Central memory CD8-positive, alpha-beta T cell (primary cell): ENCODE data around the gene XPO6.

Experiments
- ATAC-seq: fragments of 150-1000 bp; cut with Tn5 transposase; replicated peaks from 2 replicates; pipeline ENCODE4 v1.10.0; 2022; ENCODE audit warnings: mild to moderate bottlenecking, moderate FRiP score, moderate number of reproducible peaks; ENCODE audit not compliant: poor library complexity, severe bottlenecking; ENCODE audit errors: extremely low read depth
- DNase-seq, 2 donors: peaks; one replicate each; pipeline ENCODE4 v3.0.0; 2021; ENCODE audit warnings: low spot score in 2 of 2
- H3K27ac Mint-ChIP-seq: one replicate; pipeline ENCODE4 v1.8.0; 2022; ENCODE audit warnings: low read depth, mild to moderate bottlenecking, moderate library complexity, mixed read lengths
- H3K27me3 Mint-ChIP-seq: one replicate; pipeline ENCODE4 v1.8.0; 2022; ENCODE audit warnings: mixed read lengths
- H3K36me3 Mint-ChIP-seq: one replicate; pipeline ENCODE4 v1.8.0; 2022; ENCODE audit warnings: mild to moderate bottlenecking, moderate library complexity, mixed read lengths; ENCODE audit not compliant: insufficient read depth
- H3K4me1 Mint-ChIP-seq: one replicate; pipeline ENCODE4 v1.8.0; 2022; ENCODE audit warnings: mixed read lengths
- H3K4me3 Mint-ChIP-seq: one replicate; pipeline ENCODE4 v1.8.0; 2022; ENCODE audit warnings: mild to moderate bottlenecking, moderate library complexity, mixed read lengths
- H3K9me3 Mint-ChIP-seq: one replicate; pipeline ENCODE4 v1.8.0; 2022; ENCODE audit warnings: mixed read lengths

The XPO6 gene

DNA sequence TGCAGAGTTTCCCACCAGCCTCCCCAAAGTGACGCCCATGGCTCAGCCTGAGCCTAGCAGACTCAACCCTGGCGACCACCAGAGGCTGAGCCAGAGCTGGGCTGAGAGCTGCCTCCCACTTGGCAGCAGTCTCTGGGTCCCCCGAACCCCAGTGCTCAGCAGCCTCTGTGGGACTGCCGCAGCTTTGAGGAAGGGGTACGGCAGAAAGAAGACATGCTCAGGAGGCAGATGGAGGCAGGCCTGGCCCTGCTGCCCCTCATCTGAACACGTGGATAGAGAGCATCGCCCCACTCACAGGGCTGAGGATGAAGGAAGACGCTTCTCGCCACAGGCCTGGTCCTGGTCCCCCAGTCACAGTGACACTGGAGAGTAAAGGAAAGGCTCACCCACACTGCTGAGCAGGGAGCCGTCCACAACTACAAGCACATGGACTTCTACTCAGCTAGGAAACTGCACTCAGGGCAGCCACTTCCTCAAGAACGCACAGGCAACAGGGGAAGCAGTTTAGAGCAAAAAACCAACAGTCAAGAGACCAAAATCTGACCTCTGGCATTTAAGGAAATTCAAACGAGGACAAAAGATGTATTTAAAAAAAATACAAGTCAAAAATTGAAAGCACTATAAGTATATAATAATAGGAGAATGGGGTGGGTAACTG, 103.0 kb downstream of the XPO6 start:
- peaks cover 76% of the 10 kb centered on the region for H3K36me3 Mint-ChIP-seq
- peaks cover 19% of the 10 kb centered on the region for H3K4me1 Mint-ChIP-seq
- no peak overlapping the region for H3K4me3 Mint-ChIP-seq
- DNase-seq: no peak
- no peak for ATAC-seq
- no peaks in the 10 kb centered on the region for H3K9me3 Mint-ChIP-seq
- H3K27ac Mint-ChIP-seq: peak overlapping the region; percentile 61
- no peaks in the 10 kb centered on the region for H3K27me3 Mint-ChIP-seq

DNA sequence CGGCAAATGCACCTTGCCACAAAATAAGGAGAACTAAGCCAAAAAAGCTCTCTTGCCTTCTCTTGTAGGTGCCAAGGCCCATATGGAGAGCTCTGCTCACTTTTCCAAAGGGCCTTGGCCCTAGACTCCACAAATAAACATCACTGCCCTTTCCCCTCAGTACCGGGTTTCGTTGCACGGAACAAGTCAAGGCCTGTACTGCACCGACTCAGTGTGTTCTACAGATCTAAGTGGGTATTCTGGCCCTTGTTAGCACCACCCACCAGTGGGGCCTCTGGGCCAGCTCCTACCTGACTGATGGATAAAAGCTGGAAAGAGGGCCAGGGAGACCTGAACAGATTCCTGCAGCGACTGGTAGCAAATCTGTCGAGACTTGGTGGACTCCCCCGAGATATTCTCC, 104.5 kb downstream of the XPO6 start:
- no peaks in the 10 kb centered on the region for H3K9me3 Mint-ChIP-seq
- ATAC-seq: no peak
- peaks cover 76% of the 10 kb centered on the region for H3K36me3 Mint-ChIP-seq
- peaks cover 14% of the 10 kb centered on the region for H3K4me1 Mint-ChIP-seq
- no peak for DNase-seq
- H3K27me3 Mint-ChIP-seq: no peaks in the 10 kb centered on the region
- H3K27ac Mint-ChIP-seq: no peak overlapping the region
- H3K4me3 Mint-ChIP-seq: no peak overlapping the region

DNA sequence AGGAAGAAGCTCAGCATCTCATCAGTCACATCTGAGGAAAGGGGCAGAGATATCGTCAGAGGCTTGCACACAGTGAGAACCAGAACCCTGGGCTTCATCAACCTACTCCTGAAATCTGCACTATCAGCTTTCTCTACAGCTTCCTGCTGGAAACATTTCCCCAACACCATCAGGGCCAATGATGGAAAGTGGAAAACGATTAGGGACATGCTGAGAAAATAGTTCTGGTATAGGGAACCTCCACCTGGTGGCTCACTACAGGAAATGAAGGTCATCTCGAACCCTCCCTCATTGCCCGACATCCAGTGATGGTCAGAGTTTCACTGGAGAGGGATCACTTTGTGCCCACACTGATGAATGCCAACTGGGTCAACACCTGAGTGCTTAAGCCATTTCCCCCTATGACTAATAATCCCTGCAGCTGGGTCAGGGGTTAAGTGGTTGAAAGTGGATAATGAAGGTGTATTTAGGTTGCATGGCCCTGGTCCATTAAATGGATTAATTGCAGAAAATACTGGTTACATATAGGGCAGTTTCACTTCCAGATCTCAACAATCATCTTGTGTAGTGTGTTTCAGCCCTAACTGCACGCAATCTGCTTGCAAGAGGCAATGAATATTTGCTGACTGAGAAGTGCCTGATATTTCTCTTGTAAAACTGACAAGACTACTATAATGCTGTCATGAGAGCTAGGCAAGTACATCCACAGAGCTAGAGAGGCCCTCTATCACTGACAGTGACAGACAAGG, 105.1 kb downstream of the XPO6 start:
- H3K4me3 Mint-ChIP-seq: no peak overlapping the region

DNA sequence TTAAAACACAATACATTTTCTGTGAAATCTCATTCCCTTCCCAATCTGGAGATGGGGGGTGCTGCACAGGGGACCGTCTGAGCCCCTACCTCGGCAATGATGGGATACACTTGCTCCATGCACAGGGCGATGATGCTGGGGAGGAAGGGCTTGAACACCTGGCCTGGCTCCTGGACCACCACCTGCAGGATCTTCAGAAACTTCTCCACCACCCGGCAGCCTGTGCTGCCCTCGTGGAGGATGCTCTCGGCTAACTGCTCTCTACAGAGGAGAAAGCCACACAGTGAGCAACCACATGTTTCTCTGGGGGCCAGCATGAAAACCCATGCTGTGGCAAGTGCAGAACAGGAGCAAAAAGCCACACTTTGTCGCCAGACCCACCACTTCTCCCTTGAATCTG, 105.8 kb downstream of the XPO6 start:
- DNase-seq (no peak), ATAC-seq (no peak)
- H3K36me3 Mint-ChIP-seq: peaks cover 78% of the 10 kb centered on the region
- no peaks in the 10 kb centered on the region for H3K27me3 Mint-ChIP-seq
- H3K27ac Mint-ChIP-seq: no peak overlapping the region
- H3K4me3 Mint-ChIP-seq: no peak overlapping the region
- peaks cover 14% of the 10 kb centered on the region for H3K4me1 Mint-ChIP-seq
- H3K9me3 Mint-ChIP-seq: no peaks in the 10 kb centered on the region

More for the DNA sequence above, 105.1 kb downstream of the XPO6 start:
- peaks cover 79% of the 10 kb centered on the region for H3K36me3 Mint-ChIP-seq
- no peak overlapping the region for H3K27ac Mint-ChIP-seq
- peaks cover 14% of the 10 kb centered on the region for H3K4me1 Mint-ChIP-seq
- DNase-seq (no peak), ATAC-seq (no peak)
- no peaks in the 10 kb centered on the region for H3K9me3 Mint-ChIP-seq
- no peaks in the 10 kb centered on the region for H3K27me3 Mint-ChIP-seq

DNA sequence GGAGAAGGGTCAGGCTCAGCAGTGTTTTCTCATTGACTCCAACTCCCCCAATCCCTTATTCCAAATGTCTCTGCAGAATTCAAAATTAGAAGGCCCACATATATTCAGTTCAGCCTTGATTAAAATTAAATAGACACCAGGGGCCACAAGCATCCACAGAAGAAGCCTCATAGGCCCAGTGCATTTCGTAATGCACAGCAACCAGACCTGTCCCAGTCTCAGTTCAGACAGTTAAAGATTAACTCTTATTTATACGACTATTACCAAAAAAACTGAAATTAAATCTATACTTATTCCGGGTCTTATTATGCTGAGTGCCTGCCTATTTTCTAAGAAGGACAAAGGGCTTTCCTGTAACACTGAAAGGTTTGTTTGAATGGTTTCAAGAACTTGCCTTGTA, 106.5 kb downstream of the XPO6 start:
- H3K4me1 Mint-ChIP-seq: peaks cover 12% of the 10 kb centered on the region
- no peak overlapping the region for H3K4me3 Mint-ChIP-seq
- no peak for DNase-seq
- peaks cover 74% of the 10 kb centered on the region for H3K36me3 Mint-ChIP-seq
- H3K9me3 Mint-ChIP-seq: no peaks in the 10 kb centered on the region
- no peaks in the 10 kb centered on the region for H3K27me3 Mint-ChIP-seq
- no peak overlapping the region for H3K27ac Mint-ChIP-seq
- no peak for ATAC-seq

DNA sequence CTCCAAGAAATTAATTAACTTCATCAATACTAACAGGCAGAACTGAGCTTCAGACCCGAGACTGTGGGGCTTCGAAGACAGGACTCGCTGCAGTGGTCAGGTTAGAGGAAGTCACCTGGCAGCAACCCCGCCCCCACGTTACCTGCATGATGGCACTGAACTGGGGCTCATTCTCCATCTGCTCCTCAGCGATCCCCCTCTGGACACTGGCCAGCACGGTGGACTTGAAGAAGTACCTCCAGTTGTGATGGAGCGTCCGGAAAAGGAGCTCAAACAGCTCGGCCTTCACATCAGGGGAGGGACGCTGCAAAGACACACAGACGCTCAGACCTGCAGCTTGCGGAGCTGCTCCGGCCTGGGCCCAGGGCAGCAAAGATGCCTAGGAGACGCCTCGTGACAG, 107.4 kb downstream of the XPO6 start:
- Mint-ChIP-seq H3K27ac (no peak overlapping the region), H3K4me3 (no peak overlapping the region), H3K4me1 (peaks cover 9% of the 10 kb centered on the region), H3K9me3 (no peaks in the 10 kb centered on the region), H3K27me3 (no peaks in the 10 kb centered on the region), H3K36me3 (peaks cover 71% of the 10 kb centered on the region)
- DNase-seq (no peak), ATAC-seq (no peak)

DNA sequence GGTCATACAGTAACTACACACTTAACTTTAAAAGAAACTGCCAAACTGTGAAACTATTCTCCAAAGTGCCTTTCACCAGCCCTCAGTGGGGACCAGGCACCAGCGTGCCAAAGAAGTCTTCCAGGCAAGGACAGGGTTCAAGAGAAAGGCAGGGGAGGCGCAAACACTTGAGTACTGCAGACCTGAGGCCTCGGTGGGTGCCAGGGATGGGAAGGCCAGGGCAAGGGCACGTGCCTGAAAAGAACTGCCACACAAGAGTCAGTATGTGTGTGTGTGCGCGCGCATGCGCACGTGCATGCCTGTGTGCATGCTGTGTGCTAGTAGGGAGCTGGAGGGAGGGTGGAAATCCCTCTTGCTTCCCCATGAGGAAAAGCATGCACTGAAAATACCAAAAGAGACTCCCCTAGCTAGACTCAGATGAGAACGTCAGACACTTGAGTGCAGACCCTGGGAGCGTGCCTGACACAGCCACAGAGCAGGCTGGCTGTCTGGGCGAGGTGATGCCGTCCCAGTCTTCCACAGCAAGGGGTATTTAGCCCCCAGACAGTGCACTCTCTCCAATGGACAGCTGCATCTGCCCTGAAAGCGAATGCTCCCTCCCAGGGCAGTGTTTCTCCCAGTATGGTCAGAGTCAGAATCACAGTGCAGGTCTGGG, 108.1 kb downstream of the XPO6 start:
- H3K4me3 Mint-ChIP-seq: no peak overlapping the region
- ATAC-seq: no peak
- no peaks in the 10 kb centered on the region for H3K9me3 Mint-ChIP-seq
- H3K36me3 Mint-ChIP-seq: peaks cover 70% of the 10 kb centered on the region
- peaks cover 5% of the 10 kb centered on the region for H3K4me1 Mint-ChIP-seq
- H3K27ac Mint-ChIP-seq: no peak overlapping the region
- no peak for DNase-seq
- no peaks in the 10 kb centered on the region for H3K27me3 Mint-ChIP-seq

DNA sequence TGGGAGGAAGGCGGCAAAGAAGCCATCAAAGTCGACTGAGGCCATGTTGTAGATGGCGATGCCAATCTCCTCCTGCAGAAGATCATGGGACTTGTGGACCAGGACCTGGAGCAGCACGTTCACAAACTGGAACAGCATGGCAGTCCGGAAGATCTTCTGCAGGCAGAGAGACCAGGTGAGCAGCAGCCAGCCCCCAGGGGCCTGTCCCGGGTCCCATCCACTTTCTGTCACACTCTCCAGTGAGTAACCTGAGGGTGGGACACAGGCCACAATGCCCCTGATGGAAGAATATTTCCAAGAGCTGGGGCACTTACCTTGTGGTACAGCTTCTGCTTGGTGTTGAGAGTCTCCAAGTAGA, 110.3 kb downstream of the XPO6 start:
- no peaks in the 10 kb centered on the region for H3K9me3 Mint-ChIP-seq
- no peak overlapping the region for H3K4me3 Mint-ChIP-seq
- ATAC-seq: no peak
- DNase-seq: no peak
- peaks cover 14% of the 10 kb centered on the region for H3K4me1 Mint-ChIP-seq
- no peak overlapping the region for H3K27ac Mint-ChIP-seq
- no peaks in the 10 kb centered on the region for H3K27me3 Mint-ChIP-seq
- peaks cover 63% of the 10 kb centered on the region for H3K36me3 Mint-ChIP-seq

DNA sequence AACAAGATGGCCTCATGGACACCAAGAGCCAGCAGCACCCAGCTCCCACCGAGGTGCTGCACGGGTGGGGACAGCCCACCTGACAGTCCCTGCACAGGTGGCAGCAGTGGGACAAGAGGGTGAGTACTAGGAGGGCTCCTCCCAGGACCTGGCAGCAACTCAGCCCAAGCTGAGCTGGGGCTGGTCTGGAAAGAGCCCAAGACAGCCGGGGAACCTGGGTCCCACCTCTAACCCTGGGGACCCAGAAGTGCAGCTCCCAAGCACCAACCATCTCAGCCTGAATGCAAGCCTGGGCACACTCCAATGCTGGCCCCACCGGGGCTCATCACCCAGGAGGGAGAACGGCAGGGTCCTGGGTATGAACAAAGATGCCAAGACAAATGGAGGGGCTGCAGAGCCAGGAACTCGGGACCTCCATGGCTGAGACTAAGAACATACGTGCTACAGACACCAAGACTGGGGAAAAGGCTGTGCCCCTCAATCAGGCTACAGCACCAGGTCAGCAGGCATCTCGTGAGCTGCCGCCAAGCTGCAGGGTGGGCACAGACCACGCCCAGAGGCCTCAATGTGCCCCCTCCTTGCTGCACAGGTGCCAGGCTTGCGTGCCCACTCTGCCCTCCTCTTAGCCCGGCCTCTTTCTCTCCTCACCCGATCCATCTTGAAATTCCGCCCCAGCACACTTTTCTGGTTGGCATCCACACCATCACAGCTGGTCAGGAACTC, 110.8 kb downstream of the XPO6 start:
- Mint-ChIP-seq H3K4me3 (no peak overlapping the region), H3K27me3 (no peaks in the 10 kb centered on the region), H3K4me1 (peaks cover 15% of the 10 kb centered on the region)

DNA sequence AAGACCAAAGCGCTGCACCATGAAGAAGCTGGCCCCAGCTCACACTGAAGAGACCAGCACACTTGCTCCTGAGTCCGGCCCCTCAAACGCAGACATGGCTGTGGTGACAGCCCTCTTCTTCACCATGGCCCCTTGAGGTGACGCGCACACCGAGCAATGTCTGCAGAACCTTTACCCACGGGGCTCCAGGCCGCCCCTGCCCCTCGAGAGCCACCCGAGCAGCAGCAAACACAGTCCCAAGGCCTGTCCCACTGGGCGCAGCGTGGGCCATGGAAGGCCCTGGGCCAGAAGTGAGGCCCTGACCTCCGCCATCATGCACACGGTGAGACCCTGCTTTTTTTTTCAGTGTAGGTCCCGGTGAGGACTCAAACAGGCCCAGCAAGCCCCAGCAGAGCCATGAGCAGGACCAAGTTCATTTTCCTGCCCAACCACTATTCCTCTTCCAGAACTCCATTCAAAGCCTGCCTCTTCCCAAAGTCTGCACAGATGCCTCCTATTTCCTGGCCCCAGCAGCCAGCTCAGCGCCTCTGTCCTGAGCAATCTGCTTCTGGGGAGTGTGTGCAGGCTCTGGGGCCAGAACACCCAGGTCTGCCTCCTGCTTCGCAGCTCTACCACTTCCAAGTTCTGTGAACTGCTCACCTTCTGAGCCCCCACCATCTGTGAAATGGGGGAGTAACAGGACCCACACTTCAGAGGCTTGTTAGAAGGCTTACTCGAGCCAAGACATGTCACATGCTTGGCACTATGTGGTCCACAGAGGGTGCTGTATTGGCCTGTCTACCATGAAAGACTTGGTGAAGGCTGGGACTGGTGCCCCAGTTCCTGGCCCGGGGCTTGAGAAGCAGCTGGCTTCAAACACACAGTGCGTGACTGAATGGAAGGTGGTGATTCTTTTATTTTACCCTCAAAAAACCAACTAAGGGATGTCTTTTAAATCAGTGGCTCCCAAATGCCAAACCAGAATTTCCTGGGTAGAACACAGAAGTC, 112.5 kb downstream of the XPO6 start:
- Mint-ChIP-seq H3K27ac (no peak overlapping the region), H3K4me1 (peaks cover 15% of the 10 kb centered on the region), H3K9me3 (no peaks in the 10 kb centered on the region), H3K27me3 (no peaks in the 10 kb centered on the region), H3K36me3 (peaks cover 58% of the 10 kb centered on the region), H3K4me3 (no peak overlapping the region)
- no peak for ATAC-seq
- no peak for DNase-seq

More for the DNA sequence above, 110.8 kb downstream of the XPO6 start:
- Mint-ChIP-seq H3K27ac (peak overlapping the region; percentile 70), H3K36me3 (peaks cover 63% of the 10 kb centered on the region), H3K9me3 (no peaks in the 10 kb centered on the region)
- no peak for ATAC-seq
- DNase-seq: no peak

DNA sequence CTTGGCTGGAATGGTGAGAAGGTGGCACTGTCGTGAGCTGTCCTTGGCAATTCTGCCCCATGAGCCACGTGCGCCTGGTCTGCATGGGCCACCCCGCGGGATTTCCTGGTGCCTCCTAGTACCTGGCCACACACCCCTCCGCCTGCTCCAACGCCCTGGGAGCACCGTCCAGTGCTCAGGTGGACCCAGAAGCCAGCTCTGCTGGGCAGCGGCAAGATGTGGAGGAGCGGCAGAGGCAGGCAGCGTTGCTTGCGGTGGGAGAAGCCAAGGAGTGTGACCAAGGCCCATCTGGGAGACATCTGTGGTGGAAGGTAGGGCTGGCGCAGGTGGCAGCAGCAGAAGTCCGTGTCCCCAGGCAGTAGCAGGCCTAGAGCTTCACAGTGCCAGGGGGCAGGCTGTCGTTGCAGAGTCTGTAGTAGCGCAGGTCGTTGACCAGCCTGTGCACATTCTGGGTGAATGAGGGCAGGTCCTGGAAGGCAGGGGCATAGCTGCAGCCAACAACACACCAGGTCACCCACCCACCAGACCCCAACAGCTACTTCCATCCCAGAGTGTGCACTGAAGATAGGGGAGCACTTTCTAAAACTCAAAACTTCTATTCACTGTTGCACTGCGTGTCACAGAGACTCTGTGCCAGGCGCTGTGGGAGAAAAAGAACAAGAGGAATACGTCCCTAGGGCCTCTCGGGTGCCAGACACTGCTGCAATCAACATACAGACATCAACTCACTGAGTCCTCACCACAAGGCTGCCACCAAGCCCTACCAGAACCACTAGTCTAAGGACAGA, 113.4 kb downstream of the XPO6 start:
- Mint-ChIP-seq H3K36me3 (peaks cover 54% of the 10 kb centered on the region), H3K9me3 (no peaks in the 10 kb centered on the region), H3K27ac (no peak overlapping the region), H3K4me3 (no peak overlapping the region), H3K27me3 (no peaks in the 10 kb centered on the region), H3K4me1 (peaks cover 15% of the 10 kb centered on the region)
- no peak for ATAC-seq
- DNase-seq: no peak
